Endothelial cell of umbilical vein (primary cell): Measurements from ENCODE around the gene HCAR3. TPM values are rescaled to one million over a fixed set of nuclear protein-coding genes. Genes with fewer than 3 reads are reported as not detected.

ENCODE experiments used
- BruUV-seq: library from RNA; stranded (reverse); fragments of 400-500 nt; replicated peaks from 2 replicates; lab custom pipeline; 2021; lab: Mats Ljungman, UMichigan
- CTCF ChIA-PET: fragments of 300-600, 350-600 bp; sonication (Branson Sonifier 250); formaldehyde crosslinking; loops from one replicate; lab custom pipeline; 2021; ENCODE audit warnings: antibody characterized with exemption, inconsistent platforms; lab: Charles Lee
- POLR2A ChIA-PET: fragments of 300-600, 350-600 bp; sonication (Branson Sonifier 250); formaldehyde crosslinking; loops from one replicate; lab custom pipeline; 2021; ENCODE audit warnings: antibody characterized with exemption, inconsistent platforms; lab: Charles Lee
- DNase-seq: peaks from one replicate; pipeline ENCODE4 v3.0.0-alpha.2; 2011; ENCODE audit warnings: low read depth, low spot score
- FAIRE-seq: peaks from 2 replicates; lab custom pipeline; 2011; peaks lifted over from hg19 to GRCh38; lab: Jason Lieb, UNC
- H2AFZ ChIP-seq: 2 replicates; pipeline ENCODE4 v1.6.0; 2012; ENCODE audit warnings: low read depth, low read length, control low read depth, inconsistent platforms
- H3K27ac ChIP-seq: 2 replicates; pipeline ENCODE4 v1.5.1; 2011; ENCODE audit warnings: low read depth, mild to moderate bottlenecking, control low read depth, low read length, moderate library complexity; ENCODE audit not compliant: insufficient read depth
- H3K27me3 ChIP-seq, 2 experiments: 2 replicates each; pipeline versions ENCODE4 v1.6.0 to v1.6.1; 2011; ENCODE audit warnings: low read length in 2 of 2, mixed read lengths in 1 of 2; ENCODE audit not compliant: control insufficient read depth in 2 of 2, insufficient read depth in 2 of 2
- H3K36me3 ChIP-seq, 2 experiments: 2 replicates in 1 of 2; 3 replicates in 1 of 2; pipeline ENCODE4 v1.5.1; 2011; ENCODE audit warnings: low read length in 2 of 2, mild to moderate bottlenecking in 1 of 2, moderate library complexity in 1 of 2; ENCODE audit not compliant: control insufficient read depth in 2 of 2, insufficient read depth in 2 of 2; ENCODE audit errors: extremely low read depth in 1 of 2
- H3K4me1 ChIP-seq: 3 replicates; pipeline ENCODE4 v1.5.1; 2011; ENCODE audit warnings: mild to moderate bottlenecking, low read length; ENCODE audit not compliant: control insufficient read depth, insufficient read depth; ENCODE audit errors: extremely low read depth
- H3K4me2 ChIP-seq: 2 replicates; pipeline ENCODE4 v1.6.1; 2011; ENCODE audit warnings: low read length, control low read depth, mixed read lengths; ENCODE audit not compliant: insufficient read depth
- H3K4me3 ChIP-seq, 3 experiments: fragments of 200-600 bp in 1 of 3; sonication (generic), shearing (Covaris generic) in 1 of 3; replicated peaks in 1 of 3; 2 replicates each; pipeline ENCODE4 v1.5.1; 2011 to 2016; ENCODE audit warnings: control low read depth in 3 of 3, low read length in 3 of 3, mild to moderate bottlenecking in 2 of 3, inconsistent platforms in 1 of 3, low read depth in 1 of 3, moderate library complexity in 1 of 3; ENCODE audit not compliant: insufficient read depth in 1 of 3
- H3K79me2 ChIP-seq: 2 replicates; pipeline ENCODE4 v1.6.0; 2012; ENCODE audit warnings: low read length, inconsistent platforms; ENCODE audit not compliant: control insufficient read depth, insufficient read depth
- H3K9ac ChIP-seq: replicated peaks from 2 replicates; pipeline ENCODE3; 2011; ENCODE audit warnings: low read length, control low read depth; ENCODE audit not compliant: insufficient read depth; ENCODE audit errors: extremely low read depth
- H3K9me1 ChIP-seq: replicated peaks from 3 replicates; pipeline ENCODE4 v1.6.0; 2011; ENCODE audit warnings: mild to moderate bottlenecking, low read length; ENCODE audit not compliant: control insufficient read depth, insufficient read depth; ENCODE audit errors: extremely low read depth
- H3K9me3 ChIP-seq: replicated peaks from 2 replicates; pipeline ENCODE4 v1.5.1; 2012; ENCODE audit warnings: low read length, inconsistent platforms; ENCODE audit not compliant: control insufficient read depth, insufficient read depth
- H4K20me1 ChIP-seq: replicated peaks from 2 replicates; pipeline ENCODE3; 2011; ENCODE audit warnings: mild to moderate bottlenecking, low read length; ENCODE audit not compliant: control insufficient read depth, insufficient read depth; ENCODE audit errors: extremely low read depth
- EZH2 ChIP-seq: IDR thresholded peaks from 2 replicates; pipeline ENCODE4 v1.6.1; 2012; ENCODE audit warnings: borderline replicate concordance, low read depth, mild to moderate bottlenecking, moderate library complexity, low read length, inconsistent platforms; ENCODE audit not compliant: severe bottlenecking
- FOS ChIP-seq: IDR thresholded peaks from 2 replicates; pipeline ENCODE4 v1.6.1; 2011; ENCODE audit warnings: mild to moderate bottlenecking, low read length, moderate library complexity, borderline replicate concordance; ENCODE audit not compliant: insufficient read depth
- GATA2 ChIP-seq: IDR thresholded peaks from 2 replicates; pipeline ENCODE4 v1.7.0; 2011; ENCODE audit warnings: low read depth, mild to moderate bottlenecking, moderate library complexity, mixed read lengths, low read length; ENCODE audit not compliant: insufficient read length, insufficient read depth
- JUN ChIP-seq: IDR thresholded peaks from 2 replicates; pipeline ENCODE4 v1.6.1; 2011; ENCODE audit warnings: borderline replicate concordance, low read depth; ENCODE audit not compliant: insufficient read length, insufficient read depth
- MYC ChIP-seq: IDR thresholded peaks from one replicate; pipeline ENCODE4 v1.6.1; 2011; ENCODE audit warnings: mild to moderate bottlenecking, low read depth, low read length
- POLR2A ChIP-seq: IDR thresholded peaks from 2 replicates; pipeline ENCODE4 v1.6.1; 2012; ENCODE audit warnings: low read depth, mild to moderate bottlenecking, control low read depth, low read length
- POLR2AphosphoS5 ChIP-seq: IDR thresholded peaks from 2 replicates; pipeline ENCODE4 v1.6.1; 2012; ENCODE audit warnings: low read depth, mild to moderate bottlenecking, control low read depth, low read length, moderate library complexity; ENCODE audit not compliant: insufficient read depth
- dilution Hi-C: fragments of 300-500 bp; cut with MboI; formaldehyde crosslinking; loops from one replicate; pipeline ENCODE4 v1.15.0; 2019; ENCODE audit warnings: low sequenced_read_pairs; ENCODE audit not compliant: extremely low pct_ligation_motif_present
- intact Hi-C: fragments of 100-400 bp; cut with micrococcal nuclease; formaldehyde crosslinking; loops from one replicate; pipeline ENCODE4 v1.10.0; 2022
- polyA plus RNA-seq, 4 experiments: library from polyadenylated mRNA; depleted of rRNA in 3 of 4; stranded (reverse) in 3 of 4; unstranded in 1 of 4; fragments of >200 nt; gene quantifications; 2 replicates each; pipeline versions ENCODE4 v1.2.1 to v1.2.3, GENCODE V29; 2011 to 2012; ENCODE audit warnings: missing spikeins in 1 of 4
- total RNA-seq: library from RNA; stranded (reverse); gene quantifications from 2 replicates; pipeline ENCODE4 v1.2.3, GENCODE V29; 2021
- TF ChIP-seq, protein P1 (sequence below), 2 donors: IDR thresholded peaks; 1 replicate in 1 of 2; 2 replicates in 1 of 2; pipeline ENCODE4 v1.5.1; 2011; ENCODE audit warnings: low read length in 2 of 2, mild to moderate bottlenecking in 2 of 2, moderate library complexity in 2 of 2, control low read depth in 1 of 2, inconsistent platforms in 1 of 2, low read depth in 1 of 2; ENCODE audit not compliant: insufficient read depth in 1 of 2; ENCODE audit errors: extremely low read depth in 1 of 2
- TF ChIP-seq, protein P2 (sequence below): IDR thresholded peaks from 2 replicates; pipeline ENCODE4 v1.6.1; 2011; ENCODE audit not compliant: insufficient read depth, insufficient read length

HCAR3 gene
- total and polyA plus RNA-seq, 2 donors (not counting 3 experiments of a cell fraction or from before 2014, with no cell fraction given), result 0.06 TPM; not detected in 1

GRCh38 chr12:122749569-122750332 lies 33.1 kb upstream of the HCAR3 start:
- intact Hi-C loops, result loop anchor here (5.0 kb wide), 1 partner anchor 522 kb away; the partner anchor contains the start of gene DIABLO
- CTCF ChIA-PET, result interaction anchor here (0.7 to 0.9 kb wide), 2 partner anchors 74 to 112 kb away, joined by 4 to 6 read pairs; no protein-coding TSS in a partner anchor
- peaks cover 17% of the 10 kb centered on the region for H3K79me2 ChIP-seq
- BruUV-seq, result no TSS peak
- DNase-seq, result no peak
- no peaks in the 10 kb centered on the region for H3K9me3 ChIP-seq
- H3K4me1 ChIP-seq, result peaks cover 11% of the 10 kb centered on the region
- H3K27me3 ChIP-seq, result no peaks in the 10 kb centered on the region
- no peak overlapping the region for H3K4me3 ChIP-seq
- dilution Hi-C loops, result no loop called here
- no peak overlapping the region for H3K4me2 ChIP-seq
- no peak for FAIRE-seq
- H3K9me1 ChIP-seq, result no peaks in the 10 kb centered on the region
- H2AFZ ChIP-seq, result no peak overlapping the region
- no peaks in the 10 kb centered on the region for H3K36me3 ChIP-seq
- H4K20me1 ChIP-seq, result no peaks in the 10 kb centered on the region
- no peak overlapping the region for H3K9ac ChIP-seq
- TF ChIP-seq GATA2 (no peak), FOS (no peak), POLR2AphosphoS5 (no peak), JUN (no peak), EZH2 (no peak), POLR2A (no peak), MYC (no peak)
- TF ChIP-seq, protein P1, sequence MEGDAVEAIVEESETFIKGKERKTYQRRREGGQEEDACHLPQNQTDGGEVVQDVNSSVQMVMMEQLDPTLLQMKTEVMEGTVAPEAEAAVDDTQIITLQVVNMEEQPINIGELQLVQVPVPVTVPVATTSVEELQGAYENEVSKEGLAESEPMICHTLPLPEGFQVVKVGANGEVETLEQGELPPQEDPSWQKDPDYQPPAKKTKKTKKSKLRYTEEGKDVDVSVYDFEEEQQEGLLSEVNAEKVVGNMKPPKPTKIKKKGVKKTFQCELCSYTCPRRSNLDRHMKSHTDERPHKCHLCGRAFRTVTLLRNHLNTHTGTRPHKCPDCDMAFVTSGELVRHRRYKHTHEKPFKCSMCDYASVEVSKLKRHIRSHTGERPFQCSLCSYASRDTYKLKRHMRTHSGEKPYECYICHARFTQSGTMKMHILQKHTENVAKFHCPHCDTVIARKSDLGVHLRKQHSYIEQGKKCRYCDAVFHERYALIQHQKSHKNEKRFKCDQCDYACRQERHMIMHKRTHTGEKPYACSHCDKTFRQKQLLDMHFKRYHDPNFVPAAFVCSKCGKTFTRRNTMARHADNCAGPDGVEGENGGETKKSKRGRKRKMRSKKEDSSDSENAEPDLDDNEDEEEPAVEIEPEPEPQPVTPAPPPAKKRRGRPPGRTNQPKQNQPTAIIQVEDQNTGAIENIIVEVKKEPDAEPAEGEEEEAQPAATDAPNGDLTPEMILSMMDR (IDR thresholded peaks at IDR 0.05; ENCODE audit: extremely low read depth in 1 of 2, insufficient read depth in 1 of 2, low read depth in 1 of 2, low read length in 2 of 2), result no peak
- TF ChIP-seq, protein P2, sequence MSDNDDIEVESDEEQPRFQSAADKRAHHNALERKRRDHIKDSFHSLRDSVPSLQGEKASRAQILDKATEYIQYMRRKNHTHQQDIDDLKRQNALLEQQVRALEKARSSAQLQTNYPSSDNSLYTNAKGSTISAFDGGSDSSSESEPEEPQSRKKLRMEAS, result no peak
- no peak overlapping the region for H3K27ac ChIP-seq
- POLR2A ChIA-PET, result no interaction called here
